Measurements from ENCODE around the gene CLASRP. TPM values are rescaled to one million over a fixed set of nuclear protein-coding genes. Genes with fewer than 3 reads are reported as not detected.

CLASRP gene
- total and polyA plus RNA-seq, 9 of the 15 experiments (the other 6 are each of a cell fraction or from before 2014, with no cell fraction given): 0.94 to 86.3 (median 44.0) TPM

DNA sequence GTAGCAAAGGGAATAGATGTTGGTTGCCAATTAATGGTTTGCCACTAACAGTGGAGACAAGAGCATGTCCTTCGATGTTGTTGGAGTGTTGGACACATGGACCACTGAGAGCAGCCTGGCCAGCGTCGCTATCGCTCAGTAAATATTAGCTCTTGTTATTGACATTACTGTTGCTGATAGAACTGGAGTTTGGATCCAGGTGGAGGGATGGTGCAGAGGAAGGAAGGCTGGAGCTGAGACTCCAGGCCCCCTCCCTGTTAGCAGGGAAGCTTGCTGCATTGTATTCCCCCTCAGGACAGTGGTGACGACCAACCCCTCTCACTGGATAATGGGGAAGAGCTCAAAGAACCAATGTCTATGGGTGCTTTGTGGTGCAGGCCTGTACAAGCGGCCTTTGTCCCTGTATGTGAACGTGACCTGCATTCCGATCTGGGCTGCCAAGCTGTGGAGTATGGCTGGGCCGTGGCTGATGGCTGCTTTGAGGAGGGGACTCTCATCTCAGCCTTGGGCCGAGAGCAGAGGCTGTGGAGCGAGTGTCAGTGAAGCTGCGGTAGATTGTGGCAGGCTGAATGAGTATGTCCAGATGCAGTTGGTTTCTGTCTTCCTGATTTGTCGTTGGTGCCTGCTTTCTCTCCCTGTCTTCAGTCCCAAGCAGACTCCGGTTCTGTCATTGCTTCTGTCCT is 7.0 kb downstream of the CLASRP start (continued):
- TF ChIP-seq ZNF609 (CRISPR knock-in tag; IDR thresholded peaks at IDR 0.05; ENCODE audit: borderline replicate concordance): no peak
- no peak for TF ChIP-seq FOXK1 (CRISPR knock-in tag; IDR thresholded peaks at IDR 0.05; ENCODE audit: borderline replicate concordance)
- TF ChIP-seq HCFC1 (IDR thresholded peaks at IDR 0.05; ENCODE audit: low read depth, low read length): no peak
- TF ChIP-seq ZNF282 (CRISPR knock-in tag; IDR thresholded peaks at IDR 0.05): no peak
- no peak for TF ChIP-seq ZNF12 (CRISPR knock-in tag; IDR thresholded peaks at IDR 0.05)
- no peak for TF ChIP-seq ZNF277 (CRISPR knock-in tag; IDR thresholded peaks at IDR 0.05; ENCODE audit: borderline replicate concordance)
- TF ChIP-seq, protein P1, sequence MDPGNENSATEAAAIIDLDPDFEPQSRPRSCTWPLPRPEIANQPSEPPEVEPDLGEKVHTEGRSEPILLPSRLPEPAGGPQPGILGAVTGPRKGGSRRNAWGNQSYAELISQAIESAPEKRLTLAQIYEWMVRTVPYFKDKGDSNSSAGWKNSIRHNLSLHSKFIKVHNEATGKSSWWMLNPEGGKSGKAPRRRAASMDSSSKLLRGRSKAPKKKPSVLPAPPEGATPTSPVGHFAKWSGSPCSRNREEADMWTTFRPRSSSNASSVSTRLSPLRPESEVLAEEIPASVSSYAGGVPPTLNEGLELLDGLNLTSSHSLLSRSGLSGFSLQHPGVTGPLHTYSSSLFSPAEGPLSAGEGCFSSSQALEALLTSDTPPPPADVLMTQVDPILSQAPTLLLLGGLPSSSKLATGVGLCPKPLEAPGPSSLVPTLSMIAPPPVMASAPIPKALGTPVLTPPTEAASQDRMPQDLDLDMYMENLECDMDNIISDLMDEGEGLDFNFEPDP (CRISPR knock-in tag; IDR thresholded peaks at IDR 0.05): no peak
- TF ChIP-seq ZNF511 (CRISPR knock-in tag; IDR thresholded peaks at IDR 0.05): no peak
- no peak for TF ChIP-seq TEAD2 (tag; IDR thresholded peaks at IDR 0.05)
- TF ChIP-seq NR2C2 (CRISPR knock-in tag; IDR thresholded peaks at IDR 0.05): no peak
- TF ChIP-seq NR2C2 (tag; IDR thresholded peaks at IDR 0.05): no peak
- TF ChIP-seq MAFG (tag; conservative IDR thresholded peaks at IDR 0.05): no peak
- no peak for TF ChIP-seq ZNF239 (CRISPR knock-in tag; IDR thresholded peaks at IDR 0.05)
